HG03442 (cell line): ENCODE measurements around the gene GALNT6.

Experiments used
- ATAC-seq: cut with Tn5 transposase; IDR thresholded peaks from one replicate; pipeline ENCODE4 v1.9.1; 2021; ENCODE audit warnings: mild to moderate bottlenecking, moderate library complexity; ENCODE audit not compliant: unreplicated experiment

The GALNT6 gene

DNA sequence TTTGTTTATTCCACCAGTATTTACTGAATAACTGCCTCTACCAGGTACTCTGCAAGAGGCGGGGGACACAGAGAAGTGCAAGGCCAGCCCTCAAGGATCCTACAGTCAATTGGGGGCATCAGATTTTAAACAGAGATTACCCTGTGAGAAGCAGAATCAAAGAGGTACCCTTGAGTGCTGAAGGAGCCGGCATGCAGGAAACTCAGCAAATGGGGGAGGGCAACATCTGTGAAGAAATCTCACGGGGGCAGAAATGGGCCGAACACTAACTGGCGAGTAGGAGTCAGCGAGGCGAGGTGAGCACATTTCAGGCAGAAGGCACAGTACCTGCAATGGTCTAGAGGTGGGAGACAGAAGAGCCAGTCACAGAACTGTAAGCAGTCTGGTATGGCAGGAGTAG lies 9.0 kb downstream of the GALNT6 start:
- no peak for ATAC-seq

DNA sequence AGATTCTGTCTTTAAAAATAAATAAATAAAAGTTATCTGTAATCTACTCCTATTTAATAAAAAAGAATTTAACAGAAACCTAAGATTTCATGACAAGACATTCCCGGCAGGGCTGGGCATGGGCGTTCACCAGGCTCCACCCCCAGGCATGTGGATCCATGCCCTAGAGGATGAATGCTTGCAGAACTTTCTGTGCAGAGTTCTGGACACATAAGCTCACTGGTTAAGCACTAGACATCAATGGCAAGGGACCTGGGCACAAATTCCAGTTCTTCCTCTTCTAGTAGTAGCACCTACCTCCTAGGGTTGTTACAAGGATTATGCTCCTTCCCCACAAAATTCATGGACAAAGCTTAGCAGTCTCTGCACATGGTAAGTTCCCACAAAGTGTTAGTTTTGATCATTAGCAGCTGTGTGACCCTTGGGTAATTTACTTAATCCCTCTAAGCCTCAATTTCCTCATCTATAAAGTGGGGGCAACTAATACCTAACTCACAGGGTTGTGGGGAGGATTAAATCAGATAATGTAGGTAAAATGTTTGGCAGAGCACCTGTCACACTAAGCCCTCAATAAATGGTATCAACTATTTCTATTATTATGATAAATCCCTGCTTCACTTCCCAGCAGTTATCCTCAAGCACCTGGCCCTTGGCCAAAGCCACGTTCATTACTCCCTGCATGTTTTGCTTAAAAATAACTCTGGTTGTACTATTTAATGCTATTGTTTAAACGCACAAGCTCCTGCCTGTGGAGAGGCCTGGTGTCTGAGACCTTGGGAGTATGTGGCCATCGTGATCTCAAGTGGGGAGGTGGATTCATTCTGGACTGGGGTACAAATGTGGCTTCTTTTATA lies 9.8 kb downstream of the GALNT6 start:
- no peak for ATAC-seq

DNA sequence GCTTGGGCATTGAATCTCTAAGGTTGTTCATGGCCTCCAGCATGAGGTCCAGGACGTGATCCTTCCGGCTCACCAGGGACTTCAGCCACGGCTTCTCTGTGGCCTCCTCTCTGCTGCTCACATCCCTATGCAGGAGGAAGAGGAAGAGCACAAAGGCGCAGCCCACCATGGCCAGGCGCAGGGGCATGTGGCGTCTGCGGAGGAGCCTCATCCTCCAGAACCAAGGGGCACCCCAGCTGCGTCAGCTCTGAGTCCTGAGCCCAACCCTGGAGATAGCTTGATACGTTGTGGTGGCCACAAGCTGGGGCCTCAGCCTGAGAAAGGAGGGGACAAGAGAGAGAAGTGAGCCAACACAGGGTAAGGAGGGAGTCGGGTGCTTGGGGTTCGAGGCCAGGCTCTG lies 11.6 kb downstream of the GALNT6 start:
- ATAC-seq: no peak

DNA sequence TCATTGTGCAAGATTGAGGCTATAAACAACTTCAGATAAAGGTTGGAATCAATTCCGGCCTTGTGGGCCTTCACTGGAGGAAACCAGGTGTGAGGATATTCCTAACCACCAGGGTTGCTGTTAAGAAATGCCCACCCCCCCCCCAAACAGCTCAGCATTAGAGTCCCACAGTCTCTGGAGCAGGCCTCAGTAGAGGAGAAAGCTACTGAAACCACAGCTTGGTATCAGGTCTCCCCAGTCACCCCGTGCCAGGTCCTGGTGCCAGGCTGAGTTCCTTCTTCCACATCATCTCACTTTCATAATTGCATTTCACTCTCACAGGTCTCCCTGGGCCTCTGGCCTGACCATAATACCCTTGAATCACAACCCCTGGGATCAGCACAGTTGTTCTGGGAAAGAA lies 12.5 kb downstream of the GALNT6 start:
- no peak for ATAC-seq

DNA sequence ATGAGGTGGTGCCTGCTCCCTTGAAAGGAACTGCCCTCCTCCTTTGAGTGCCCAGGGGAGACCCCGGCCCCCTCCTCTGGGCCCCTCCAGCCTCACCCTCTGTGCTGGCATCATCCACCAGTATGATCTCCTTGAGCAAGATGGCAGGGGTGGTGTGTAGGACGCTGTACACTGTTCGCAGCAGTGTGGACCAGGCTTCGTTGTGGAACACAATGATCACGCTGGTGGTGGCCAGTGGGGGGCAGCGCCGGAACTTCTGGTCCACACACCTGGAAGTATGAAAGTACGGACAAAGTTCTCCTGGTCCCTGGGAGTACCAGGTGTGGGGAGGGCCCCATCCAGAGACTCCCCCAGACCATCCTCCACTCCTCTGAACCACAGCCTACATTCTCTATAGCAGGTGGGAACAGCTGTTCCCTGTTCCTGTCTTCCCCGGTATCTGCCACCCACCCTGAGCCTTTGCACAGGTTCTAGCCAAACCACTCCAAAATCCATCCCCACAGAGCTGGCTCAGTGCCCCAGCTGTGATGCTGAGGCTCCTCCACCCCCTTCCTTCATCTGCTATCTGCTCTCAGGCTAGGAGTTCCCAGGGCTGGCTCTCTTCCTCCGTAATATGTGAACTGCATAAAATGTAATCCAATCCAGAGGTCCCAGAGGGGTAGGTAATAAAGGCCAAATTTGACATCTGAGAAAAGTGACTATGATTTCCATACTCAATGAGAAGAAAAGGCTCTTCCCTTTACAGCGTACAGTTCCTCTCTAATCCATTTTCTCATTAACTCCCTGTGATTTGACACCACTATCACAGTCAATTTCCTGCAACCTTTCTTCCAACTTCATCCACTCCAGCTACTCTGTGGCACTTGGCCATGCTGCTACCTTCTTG lies 13.9 kb downstream of the GALNT6 start:
- ATAC-seq: no peak

DNA sequence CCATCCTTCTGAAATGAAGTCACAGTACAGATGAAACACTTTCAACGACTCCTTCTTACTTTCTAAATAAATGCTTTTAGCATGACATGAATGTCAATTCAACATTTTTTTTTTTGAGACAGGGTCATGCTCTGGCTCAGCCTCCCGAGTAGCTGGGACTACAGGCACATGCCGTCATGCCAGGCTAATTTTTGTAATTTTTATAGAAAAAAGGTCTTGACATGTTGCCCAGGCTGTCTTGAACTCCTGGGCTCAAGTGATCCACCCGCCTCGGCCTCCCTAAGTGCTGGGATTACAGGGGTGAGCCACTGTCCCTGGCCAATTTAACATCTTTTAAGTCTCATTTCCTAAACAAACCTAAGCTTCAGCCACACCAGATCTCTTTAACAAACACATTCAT lies 16.4 kb downstream of the GALNT6 start:
- no peak for ATAC-seq

DNA sequence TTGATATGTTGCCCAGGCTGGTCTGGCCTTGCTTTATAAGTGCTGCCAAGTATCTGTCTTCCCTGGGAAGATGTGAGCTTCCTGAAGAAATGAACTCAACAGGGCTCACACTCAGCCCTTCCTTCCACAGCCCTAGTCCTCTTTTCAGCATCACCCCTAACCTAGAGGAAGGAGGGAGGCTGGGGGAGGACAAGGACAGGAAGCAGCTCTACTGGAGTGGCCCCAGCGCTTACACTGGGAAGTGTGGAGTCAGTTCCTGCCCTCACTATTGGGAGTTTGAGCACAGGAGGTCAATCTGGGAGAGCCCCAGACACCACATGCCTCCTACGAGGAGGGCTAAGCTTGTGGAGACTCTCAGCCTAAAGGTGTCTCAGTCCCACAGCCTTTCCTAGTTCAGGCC lies 16.8 kb downstream of the GALNT6 start:
- ATAC-seq: no peak

DNA sequence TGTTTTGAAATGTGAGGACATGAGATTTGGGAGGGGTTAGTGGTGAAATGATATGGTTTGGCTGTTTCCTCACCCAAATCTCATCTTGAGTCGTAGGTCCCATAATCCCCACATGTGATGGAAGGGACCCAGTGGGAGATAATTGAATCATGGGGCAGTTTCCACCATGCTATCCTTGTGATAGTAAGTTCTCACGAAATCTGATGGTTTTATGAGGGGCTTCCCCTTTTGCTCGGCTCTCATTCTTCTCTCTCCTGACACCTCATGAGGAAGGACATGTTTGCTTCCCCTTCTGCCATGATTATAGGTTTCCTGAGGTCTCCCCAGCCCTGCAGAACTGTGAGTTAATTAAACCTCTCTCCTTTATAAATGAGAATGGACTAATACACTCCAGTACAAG lies 18.0 kb downstream of the GALNT6 start:
- ATAC-seq: no peak

DNA sequence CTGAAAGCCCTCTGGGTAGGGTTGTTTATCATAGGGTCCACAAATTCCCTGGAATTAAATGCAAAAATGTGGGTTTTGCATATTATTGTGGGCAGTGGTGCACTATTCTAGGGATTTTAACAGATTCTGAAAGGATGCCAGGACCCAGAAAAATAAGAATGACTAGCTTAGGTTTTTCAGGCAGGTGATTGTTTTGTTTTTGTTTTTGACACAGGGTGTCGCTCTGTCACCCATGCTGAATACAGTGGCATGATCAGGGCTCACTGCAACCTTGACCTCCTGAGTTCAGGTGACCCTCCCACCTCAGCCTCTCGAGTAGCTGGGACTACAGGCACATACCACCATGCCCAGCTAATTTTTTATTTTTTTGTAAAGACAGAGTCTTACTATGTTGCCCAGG lies 19.2 kb downstream of the GALNT6 start:
- ATAC-seq: no peak

DNA sequence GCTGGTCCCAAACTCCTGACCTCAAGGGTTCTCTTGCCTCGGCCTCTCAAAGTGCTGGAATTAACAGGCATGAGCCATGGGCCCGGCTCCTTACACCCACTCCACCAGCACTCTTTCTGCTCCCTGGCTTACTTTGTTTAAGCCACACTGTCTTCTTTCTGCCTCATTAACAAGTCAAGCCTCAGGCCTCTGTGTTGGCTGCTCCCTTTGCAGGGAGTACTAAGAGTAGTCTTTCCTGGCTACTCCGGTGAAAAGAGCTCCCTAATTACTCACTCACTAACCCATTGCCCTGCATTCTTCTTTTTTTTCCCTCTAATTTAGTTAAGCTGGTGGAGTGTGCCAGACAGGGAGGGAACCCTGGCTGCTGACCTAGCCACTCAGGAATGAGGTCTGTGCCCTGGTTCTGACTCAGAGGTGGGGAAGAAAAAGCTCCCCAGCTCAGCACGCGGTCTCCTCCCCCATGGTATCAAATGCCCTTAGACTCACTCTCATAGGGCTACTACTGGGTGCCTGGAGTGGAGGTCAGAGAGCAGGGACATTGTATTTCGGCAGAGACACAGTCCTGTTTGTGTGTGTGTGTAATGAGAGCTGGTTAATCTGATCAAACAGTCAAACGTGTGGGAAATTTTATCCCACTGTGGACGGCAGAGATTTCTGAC lies 19.8 kb downstream of the GALNT6 start:
- ATAC-seq: no peak

DNA sequence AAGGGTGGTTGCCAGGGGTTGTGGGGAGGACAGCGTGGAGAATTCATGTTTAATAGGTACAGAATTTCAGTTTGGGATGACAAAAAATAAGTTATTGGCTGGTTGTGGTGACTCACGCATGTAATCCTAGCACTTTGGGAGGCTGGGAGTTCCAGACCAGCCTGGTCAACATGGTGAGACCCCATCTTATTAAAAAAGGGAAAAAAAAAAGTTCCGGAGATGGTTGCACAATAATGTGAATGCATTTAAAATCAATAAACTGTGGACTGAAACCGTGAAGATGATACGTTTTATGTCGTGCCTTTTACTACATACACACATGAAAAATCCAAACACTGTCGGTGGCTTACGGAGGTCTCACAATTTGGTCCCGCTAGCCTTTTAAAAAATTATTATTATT lies 20.5 kb downstream of the GALNT6 start:
- no peak for ATAC-seq

DNA sequence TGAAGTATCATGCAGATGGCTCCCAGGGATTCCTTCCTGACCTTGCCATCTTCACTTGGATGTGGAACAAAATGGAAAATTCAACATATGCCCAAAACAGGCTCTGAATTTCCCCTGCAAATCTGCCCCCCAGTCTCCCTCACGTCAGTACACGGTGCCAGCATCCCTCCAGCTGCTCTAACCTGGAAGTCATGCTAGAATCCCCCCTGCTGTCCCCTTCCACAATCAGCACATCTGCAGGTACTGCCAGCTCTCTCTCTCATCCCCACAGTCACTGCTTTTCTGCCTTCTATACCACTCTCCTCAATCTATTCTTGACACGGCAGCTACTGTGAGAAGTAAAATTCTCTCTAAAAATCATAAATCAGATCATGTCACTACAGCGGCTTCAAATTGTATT lies 21.6 kb downstream of the GALNT6 start:
- ATAC-seq: no peak

DNA sequence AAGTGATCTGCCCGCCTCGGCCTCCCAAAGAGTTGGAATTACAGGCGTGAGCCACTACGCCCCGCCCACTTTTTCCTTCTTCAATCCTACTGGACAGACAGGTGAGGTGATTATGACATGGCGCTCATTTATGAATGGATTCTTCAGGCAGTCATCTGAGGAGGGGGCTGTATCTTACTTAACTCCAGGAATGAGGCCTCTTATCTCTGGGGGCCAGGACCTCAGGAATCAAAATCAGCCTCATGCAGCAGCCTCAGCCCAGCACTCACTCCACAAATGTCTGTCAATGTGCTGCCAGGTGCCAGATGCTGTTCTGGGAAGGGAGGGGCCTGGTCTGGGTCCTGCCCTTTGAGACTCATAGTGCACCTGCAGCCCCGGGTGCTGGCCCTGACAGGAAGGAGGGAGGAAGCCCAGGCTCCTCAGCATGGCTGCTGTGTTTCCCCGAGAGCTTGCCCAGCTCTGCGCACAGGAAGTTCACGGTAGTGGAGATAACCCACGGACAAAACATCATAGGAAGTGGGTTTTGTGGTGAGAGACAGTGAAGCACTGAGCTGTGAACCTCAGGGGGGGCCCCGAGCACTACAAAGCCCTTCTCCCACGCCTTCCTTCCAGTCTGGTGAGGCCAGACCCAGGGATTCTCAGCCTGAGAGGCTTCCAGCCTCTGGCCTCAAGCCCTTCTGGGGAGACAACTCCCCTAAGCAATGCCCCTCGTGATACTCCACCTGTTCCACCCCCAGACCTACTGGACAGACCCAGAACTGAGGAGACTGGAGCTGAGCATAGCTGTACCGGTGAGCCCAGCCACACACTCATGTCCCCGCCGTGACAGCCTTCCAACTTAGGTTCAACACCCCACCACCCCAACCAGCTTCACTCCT lies 22.3 kb downstream of the GALNT6 start:
- ATAC-seq: peak; percentile 94

DNA sequence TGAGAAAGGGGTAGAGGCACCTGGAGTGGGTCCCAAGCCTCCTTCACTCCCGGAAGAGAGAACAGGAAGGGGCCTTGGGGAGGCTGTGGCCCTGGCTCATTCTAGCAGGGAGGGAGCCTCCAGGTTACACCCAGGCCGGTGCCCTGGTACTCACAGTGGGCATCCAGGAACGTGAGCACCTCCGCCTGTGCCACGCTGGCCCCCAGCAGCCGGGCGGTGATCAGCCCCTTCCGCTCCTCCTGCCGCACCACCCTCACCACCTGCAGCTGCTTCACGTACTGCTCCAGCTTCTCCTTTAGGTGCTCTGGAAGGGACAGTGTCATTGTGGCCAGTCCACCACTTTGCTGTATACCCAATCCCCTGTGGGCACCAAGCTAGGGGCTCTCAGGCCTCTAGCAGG lies 25.9 kb downstream of the GALNT6 start:
- ATAC-seq: no peak

DNA sequence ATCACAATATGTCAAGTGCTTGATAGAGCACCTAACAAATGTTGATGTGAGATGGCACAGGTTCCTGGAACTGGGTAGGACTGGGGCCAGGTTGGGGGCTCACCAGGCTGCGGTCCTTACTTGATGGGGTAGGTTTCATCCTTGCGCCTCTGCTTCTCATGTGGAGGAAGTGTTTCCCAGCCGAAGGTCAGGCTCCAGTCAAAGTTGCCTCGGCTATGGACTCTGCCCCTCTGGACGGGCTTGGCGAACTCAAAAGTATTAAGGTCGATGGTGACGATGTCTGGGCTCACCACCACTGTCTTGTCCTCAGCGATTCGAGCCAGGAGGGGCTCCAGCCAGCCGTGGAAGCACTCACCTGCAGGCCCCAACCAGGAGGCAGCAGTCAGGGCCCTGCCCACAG lies 27.2 kb downstream of the GALNT6 start:
- ATAC-seq: no peak

DNA sequence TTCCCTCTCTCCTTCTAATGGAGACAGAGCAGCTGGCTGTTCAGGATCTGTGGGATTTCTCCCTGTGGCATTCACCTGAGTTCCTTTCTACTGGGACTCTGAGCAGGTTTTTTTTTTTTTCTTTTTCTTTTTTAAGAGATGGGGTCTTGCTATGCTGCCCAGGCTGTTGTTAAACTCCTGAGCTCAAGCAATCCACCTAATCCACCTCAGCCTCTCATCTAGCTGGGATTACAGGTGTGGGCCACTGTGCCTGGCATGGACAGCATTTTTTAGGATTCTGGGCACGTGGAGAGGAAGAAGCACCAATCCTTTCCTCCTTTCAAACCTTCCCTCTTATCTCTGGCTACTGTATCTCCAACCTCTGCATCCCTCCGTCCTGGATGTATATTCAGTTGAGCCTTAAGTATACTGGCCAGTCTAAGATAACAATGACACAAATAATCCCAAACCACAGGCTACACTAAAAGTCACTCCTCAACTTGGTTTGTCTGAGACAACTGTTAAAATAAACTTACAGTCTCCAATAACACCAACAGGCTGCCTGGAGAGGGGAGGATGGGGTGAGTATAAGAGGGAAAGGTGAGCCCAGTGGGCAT lies 28.4 kb downstream of the GALNT6 start:
- ATAC-seq: no peak

DNA sequence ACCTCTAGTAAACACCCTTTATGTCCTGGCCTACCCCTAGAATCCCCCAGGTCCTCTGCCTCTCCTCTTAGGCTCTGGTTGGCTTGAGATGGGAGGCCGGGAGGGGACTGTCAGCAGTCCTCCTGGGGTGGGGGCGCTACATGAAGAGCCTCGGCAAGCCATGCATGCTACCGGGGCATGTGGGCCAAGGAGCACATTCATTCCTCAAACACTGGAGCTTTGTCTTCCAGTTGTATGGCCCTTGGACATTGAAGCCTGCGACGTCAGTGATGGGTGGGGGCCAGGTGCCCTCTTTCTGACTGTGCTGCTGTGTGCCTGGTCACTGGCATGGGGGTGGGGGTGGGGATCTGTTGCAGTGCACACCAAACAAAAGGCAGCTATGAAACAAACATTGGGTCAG lies 28.9 kb downstream of the GALNT6 start:
- no peak for ATAC-seq

DNA sequence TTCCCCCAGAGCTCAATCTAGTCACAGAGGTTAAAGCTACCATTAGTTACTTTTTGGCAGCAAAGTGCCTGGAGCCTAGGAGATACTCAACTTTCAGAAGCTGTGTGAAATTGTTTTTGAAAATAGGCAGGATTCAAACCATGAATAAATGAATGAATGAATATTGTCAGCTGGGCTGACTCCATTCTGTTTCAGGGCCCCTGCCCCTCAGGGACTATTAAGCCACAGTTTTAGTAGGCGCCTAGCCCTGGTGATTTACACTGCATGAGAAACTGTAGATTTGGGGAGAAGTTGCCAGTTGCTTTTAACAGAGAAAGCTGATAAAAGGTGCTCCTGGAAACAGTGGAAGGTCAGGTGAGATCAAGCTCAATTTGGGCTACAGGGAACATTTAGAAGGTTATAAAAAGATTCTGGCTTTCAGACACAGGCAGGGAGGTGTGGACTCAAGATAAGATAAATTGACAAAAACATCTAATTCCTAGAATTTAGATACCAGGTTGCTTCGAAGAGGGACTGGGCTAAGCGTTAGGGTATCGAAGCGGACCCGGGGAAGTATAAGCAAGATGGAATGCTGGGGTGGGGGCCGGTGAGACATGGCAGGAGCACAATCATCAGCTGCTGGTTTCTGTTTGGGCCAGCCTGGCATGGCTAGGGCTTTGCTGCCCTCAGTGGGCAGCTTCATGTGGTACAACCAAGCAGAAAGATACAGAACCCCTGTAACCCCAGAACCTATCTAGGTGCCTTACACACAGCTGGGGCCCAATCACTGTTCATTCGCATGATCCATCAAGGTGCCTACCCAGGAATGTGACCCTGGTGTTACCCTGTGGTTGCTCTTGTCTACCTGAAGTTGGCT lies 29.8 kb downstream of the GALNT6 start:
- ATAC-seq: no peak

DNA sequence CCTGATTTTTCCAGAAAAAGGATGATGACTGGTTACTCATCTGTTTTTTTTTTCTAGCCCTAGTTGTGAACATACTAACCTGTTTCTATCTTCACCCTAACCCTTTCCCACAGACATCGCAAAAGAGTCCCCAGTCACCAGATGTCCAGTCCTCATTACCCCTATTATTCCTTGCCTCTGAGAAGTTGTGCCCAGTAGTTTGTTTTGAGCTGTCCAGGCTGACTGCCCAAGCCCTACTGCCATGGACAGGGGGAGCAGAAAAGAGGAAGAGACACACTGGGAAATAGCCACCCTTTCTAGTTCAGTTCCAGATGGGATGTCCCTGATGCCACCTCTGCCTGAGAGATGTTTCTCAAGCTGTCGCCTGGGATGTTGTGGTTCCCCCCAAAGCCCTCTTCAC lies 30.9 kb downstream of the GALNT6 start:
- ATAC-seq: no peak
